HepG2 (cell line): Measurements from ENCODE around the gene CXorf65. TPM values are rescaled to one million over a fixed set of nuclear protein-coding genes. Genes with fewer than 3 reads are reported as not detected.
A peak's percentile ranks its signal among the peaks of the same experiment; 100 is the strongest.

ENCODE experiments used
- ATAC-seq: fragments of 200-7000 bp; cut with Tn5 transposase; 3 replicates; pipeline ENCODE4 v1.9.1; 2020; ENCODE audit warnings: mild to moderate bottlenecking, moderate library complexity
- BruUV-seq: library from RNA; stranded (reverse); fragments of 400-500 nt; replicated peaks from 2 replicates; lab custom pipeline; 2021; lab: Mats Ljungman, UMichigan
- CTCF ChIA-PET: fragments of 300-600 bp; formaldehyde crosslinking; extraction: SDS; loops from one replicate; lab custom pipeline; 2021; ENCODE audit warnings: low total read pairs, inconsistent platforms, low intra/inter-chr PET ratio; lab: Yijun Ruan, JAX
- POLR2A ChIA-PET: fragments of 350-600 bp; sonication (Branson Sonifier 250); formaldehyde crosslinking; loops from one replicate; lab custom pipeline; 2020; ENCODE audit warnings: antibody characterized with exemption, inconsistent platforms; lab: Yijun Ruan, JAX
- DNase-seq: peaks from one replicate; pipeline ENCODE4 v3.0.0-alpha.2; 2015; ENCODE audit warnings: low spot score
- FAIRE-seq: peaks from 3 replicates; lab custom pipeline; 2011; peaks lifted over from hg19 to GRCh38; lab: Jason Lieb, UNC
- H2AFZ ChIP-seq: one replicate; pipeline ENCODE4 v1.6.1; 2011; ENCODE audit warnings: low read length, inconsistent platforms
- H3K27ac ChIP-seq: fragments of 300-600 bp; 3 replicates; pipeline ENCODE4 v1.8.0; 2011; ENCODE audit warnings: mixed run types, mild to moderate bottlenecking, mixed read lengths, low read length, inconsistent platforms; ENCODE audit not compliant: insufficient read depth; ENCODE audit errors: extremely low read length
- H3K27me3 ChIP-seq, 2 experiments: fragments of 200-600 bp in 1 of 2; 2 replicates in 1 of 2; 3 replicates in 1 of 2; pipeline versions ENCODE4 v1.6.0 to v1.8.0; 2011; ENCODE audit warnings: low read length in 2 of 2, mild to moderate bottlenecking in 2 of 2, moderate library complexity in 2 of 2, inconsistent platforms in 1 of 2; ENCODE audit not compliant: insufficient read depth in 2 of 2, control insufficient read depth in 1 of 2
- H3K36me3 ChIP-seq, 2 experiments: fragments of 200-600 bp in 1 of 2; replicated peaks in 1 of 2; 2 replicates in 1 of 2; 3 replicates in 1 of 2; pipeline versions ENCODE4 v1.5.1 to v1.8.0; 2011; ENCODE audit warnings: low read length in 2 of 2, inconsistent platforms in 1 of 2; ENCODE audit not compliant: insufficient read depth in 2 of 2, control insufficient read depth in 1 of 2
- H3K4me1 ChIP-seq: 2 replicates; pipeline ENCODE4 v1.5.1; 2012; ENCODE audit warnings: low read length, inconsistent platforms; ENCODE audit not compliant: insufficient read depth
- H3K4me2 ChIP-seq: 2 replicates; pipeline ENCODE4 v1.6.0; 2011; ENCODE audit warnings: low read depth, low read length, inconsistent platforms
- H3K4me3 ChIP-seq, 3 experiments: fragments of 200-600 bp in 1 of 3; sonication (generic), shearing (Covaris generic) in 1 of 3; replicated peaks in 1 of 3; 2 replicates each; pipeline ENCODE4 v1.5.1; 2011 to 2016; ENCODE audit warnings: low read length in 3 of 3, inconsistent platforms in 2 of 3, low read depth in 2 of 3, mild to moderate bottlenecking in 2 of 3, control low read depth in 1 of 3, mixed read lengths in 1 of 3; ENCODE audit not compliant: insufficient read depth in 1 of 3
- H3K79me2 ChIP-seq: one replicate; pipeline ENCODE4 v1.6.1; 2011; ENCODE audit warnings: low read length, inconsistent platforms; ENCODE audit not compliant: insufficient read depth
- H3K9ac ChIP-seq: 2 replicates; pipeline ENCODE4 v1.6.0; 2011; ENCODE audit warnings: mild to moderate bottlenecking, low read depth, low read length, inconsistent platforms; ENCODE audit not compliant: insufficient read depth
- H3K9me3 ChIP-seq: 2 replicates; pipeline ENCODE4 v1.5.1; 2012; ENCODE audit warnings: mild to moderate bottlenecking, low read length
- H4K20me1 ChIP-seq: 2 replicates; pipeline ENCODE4 v1.6.0; 2011; ENCODE audit warnings: inconsistent platforms, mild to moderate bottlenecking, low read length, moderate library complexity; ENCODE audit not compliant: insufficient read depth
- CBX1 ChIP-seq: IDR thresholded peaks from one replicate; pipeline ENCODE4 v1.6.1; 2016; ENCODE audit warnings: antibody characterized with exemption, low read depth
- CHD2 ChIP-seq: IDR thresholded peaks from 2 replicates; pipeline ENCODE4 v1.6.1; 2011; ENCODE audit warnings: low read depth, low read length, improper control_type of control experiment
- FOXC1 ChIP-seq: sonication (generic); formaldehyde crosslinking; IDR thresholded peaks from 2 replicates; pipeline ENCODE4 v1.8.0; 2022; ENCODE audit warnings: mild to moderate bottlenecking, missing genetic modification reagents, borderline replicate concordance
- MAFK ChIP-seq, 2 experiments: IDR thresholded peaks in 1 of 2; conservative IDR thresholded peaks in 1 of 2; 2 replicates each; pipeline ENCODE4 v1.6.1; 2011; ENCODE audit warnings: improper control_type of control experiment in 2 of 2, low read length in 2 of 2
- SMC3 ChIP-seq: IDR thresholded peaks from 2 replicates; pipeline ENCODE4 v1.6.1; 2011; ENCODE audit warnings: low read length, improper control_type of control experiment
- SNAPC2 ChIP-seq: sonication (generic); formaldehyde crosslinking; IDR thresholded peaks from 2 replicates; pipeline ENCODE4 v1.8.1; 2022; ENCODE audit warnings: mild to moderate bottlenecking, missing genetic modification reagents
- STAG1 ChIP-seq: sonication (generic); formaldehyde crosslinking; IDR thresholded peaks from 2 replicates; pipeline ENCODE4 v1.4.0; 2020; ENCODE audit warnings: missing genetic modification reagents
- TEAD3 ChIP-seq: optimal IDR thresholded peaks from 2 replicates; pipeline ENCODE3; 2016; ENCODE audit warnings: borderline replicate concordance
- TOPORS ChIP-seq: sonication (generic); formaldehyde crosslinking; IDR thresholded peaks from 2 replicates; pipeline ENCODE4 v1.8.0; 2023; ENCODE audit warnings: mild to moderate bottlenecking, missing genetic modification reagents
- XRCC5 ChIP-seq: fragments of 200-400 bp; formaldehyde crosslinking; optimal IDR thresholded peaks from 2 replicates; pipeline ENCODE3; 2017; ENCODE audit warnings: mild to moderate bottlenecking, low read length
- ZFP36L1 ChIP-seq: sonication (generic); formaldehyde crosslinking; IDR thresholded peaks from 2 replicates; pipeline ENCODE4 v1.8.0; 2022; ENCODE audit warnings: mild to moderate bottlenecking, missing genetic modification reagents, moderate library complexity
- ZNF10 ChIP-seq: sonication (generic); formaldehyde crosslinking; IDR thresholded peaks from 2 replicates; pipeline ENCODE4 v1.4.0; 2020; ENCODE audit warnings: mild to moderate bottlenecking, low read depth, missing genetic modification reagents, borderline replicate concordance
- ZNF678 ChIP-seq: sonication (generic); formaldehyde crosslinking; IDR thresholded peaks from 2 replicates; pipeline ENCODE4 v1.4.0; 2020; ENCODE audit warnings: mild to moderate bottlenecking, missing genetic modification reagents
- WGBS: methylation state at CpG from one replicate; pipeline ENCODE4 v1.1.6; 2017; ENCODE audit warnings: low lambda C conversion rate; 5-methylcytosine and 5-hydroxymethylcytosine counted together
- in situ Hi-C: cut with HindIII; loops from 2 replicates; pipeline ENCODE4 v1.10.0; 2017; ENCODE audit warnings: low pct_unique_long_range_greater_than_20kb; ENCODE audit not compliant: extremely low pct_ligation_motif_present
- intact Hi-C: fragments of 100-400 bp; cut with micrococcal nuclease; formaldehyde crosslinking; loops from one replicate; pipeline ENCODE4 v1.10.0; 2022; ENCODE audit not compliant: unreplicated experiment
- polyA plus RNA-seq, 8 experiments: library from polyadenylated mRNA; depleted of rRNA in 3 of 8; stranded (reverse) in 7 of 8; unstranded in 1 of 8; fragments of >200 nt; fragmentation: Illumina TruSeq in 4 of 8; extraction: Trizol in 4 of 8; gene quantifications; 2 replicates each; pipeline versions ENCODE4 v1.2.1 to v1.2.3, GENCODE V29; 2011 to 2016; ENCODE audit warnings: low read depth in 4 of 8, missing spikeins in 1 of 8, mixed read lengths in 1 of 8; ENCODE audit not compliant: insufficient read depth in 1 of 8
- total RNA-seq, 5 experiments: library from RNA; depleted of rRNA; stranded (reverse); fragments of >200 nt; fragmentation: Illumina TruSeq; extraction: Trizol; gene quantifications; 2 replicates each; pipeline ENCODE4 v1.2.3, GENCODE V29; 2016; ENCODE audit warnings: low read depth in 1 of 5
- TF ChIP-seq, protein P1 (sequence below): sonication (generic); formaldehyde crosslinking; IDR thresholded peaks from 2 replicates; pipeline ENCODE4 v1.5.1; 2020; ENCODE audit warnings: mild to moderate bottlenecking, missing genetic modification reagents, moderate library complexity

The CXorf65 gene
- total and polyA plus RNA-seq, 2 of the 13 experiments (the other 11 are each of a cell fraction or from before 2014, with no cell fraction given), result not detected

DNA sequence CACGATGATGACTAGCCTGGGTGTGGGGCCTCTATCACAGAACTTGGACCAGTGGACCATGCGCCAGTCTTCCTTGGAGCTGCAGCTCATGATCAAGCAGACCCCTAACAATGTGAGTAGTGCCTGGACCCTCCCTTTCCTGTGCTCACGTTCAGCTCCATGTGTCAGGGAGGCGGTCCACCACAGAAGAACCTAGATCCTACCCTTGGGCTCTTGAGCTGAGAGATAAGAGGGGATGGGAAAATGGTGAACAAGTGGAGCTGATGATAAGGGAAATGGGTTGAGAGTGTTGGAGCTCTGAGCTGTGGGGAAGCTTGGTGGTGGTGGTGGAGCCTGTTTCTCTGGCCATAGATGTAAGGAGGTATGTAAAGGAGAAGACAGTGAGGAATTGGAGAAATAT is 25.0 kb upstream of the CXorf65 start:
- ATAC-seq (no peak), FAIRE-seq (no peak), DNase-seq (no peak)
- Histone ChIP-seq H4K20me1 (no peaks in the 10 kb centered on the region), H3K27ac (no peak overlapping the region), H2AFZ (no peak overlapping the region), H3K36me3 (peaks cover 11 to 38% of the 10 kb centered on the region in 2 experiments; a peak in 4 of 5 replicates), H3K9ac (no peak overlapping the region), H3K4me3 (no peak overlapping the region), H3K4me1 (peaks cover 7% of the 10 kb centered on the region; the same call in 1 of the 2 replicates), H3K9me3 (no peaks in the 10 kb centered on the region), H3K79me2 (no peaks in the 10 kb centered on the region), H3K27me3 (no peaks in the 10 kb centered on the region), H3K4me2 (no peak overlapping the region)
- intact Hi-C loops, result no loop called here
- in situ Hi-C loops, result no loop called here
- WGBS, result 100% methylated on average over 2 of the region's 4 CpGs
- ChIA-PET POLR2A (no interaction called here), CTCF (no interaction called here)
- TF ChIP-seq FOXC1 (CRISPR knock-in tag) (no peak), ZNF10 (CRISPR knock-in tag) (no peak), MAFK (conservative IDR thresholded peaks at IDR 0.05 in 1 of 2, IDR thresholded peaks at IDR 0.05 in 1 of 2; ENCODE audit: low read length in 2 of 2) (no peak), SNAPC2 (CRISPR knock-in tag) (no peak), CHD2 (no peak), CBX1 (no peak)
- BruUV-seq, result no TSS peak

DNA sequence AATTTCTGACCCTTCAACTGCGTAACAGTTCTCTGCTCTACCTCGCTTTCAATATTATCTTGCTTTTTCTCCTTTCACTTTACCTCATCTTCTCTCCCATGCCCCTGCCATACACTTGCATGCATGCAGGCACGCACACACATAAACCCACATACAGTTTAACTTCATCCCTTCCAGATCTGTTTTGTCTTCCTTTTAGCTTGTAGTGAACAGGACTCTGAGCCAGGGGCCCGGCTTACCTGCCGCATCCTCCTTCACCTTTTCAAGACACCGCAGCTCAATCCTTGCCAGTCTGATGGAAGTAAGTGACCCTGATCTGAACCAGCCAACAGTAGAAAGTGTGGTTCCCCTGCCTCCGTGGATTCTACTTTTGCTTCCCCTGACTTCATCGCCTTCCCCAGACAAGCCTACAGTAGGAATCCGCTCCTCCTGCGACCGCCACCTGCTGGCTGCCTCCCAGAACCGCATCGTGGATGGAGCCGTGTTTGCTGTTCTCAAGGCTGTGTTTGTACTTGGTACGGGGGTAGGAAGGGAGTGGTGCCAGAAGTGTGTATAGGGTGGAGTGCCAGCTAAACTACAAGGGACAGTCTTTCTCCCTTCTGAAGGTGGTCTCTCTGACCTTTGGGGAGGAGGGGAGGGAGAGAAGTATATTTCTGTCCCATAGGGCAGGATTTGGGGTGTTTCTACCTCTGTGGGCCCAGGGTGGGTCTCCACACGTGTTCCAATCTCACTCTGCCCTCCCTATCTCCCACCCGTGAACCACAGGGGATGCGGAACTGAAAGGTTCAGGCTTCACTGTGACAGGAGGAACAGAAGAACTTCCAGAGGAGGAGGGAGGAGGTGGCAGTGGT is 22.6 kb upstream of the CXorf65 start:
- intact Hi-C loops (loop anchor here (1.0 kb wide), 2 partner anchors 31 to 131 kb away; no protein-coding TSS in a partner anchor), in situ Hi-C loops (no loop called here)
- Histone ChIP-seq H2AFZ (no peak overlapping the region), H3K4me1 (peaks cover 7% of the 10 kb centered on the region; the same call in 1 of the 2 replicates), H3K36me3 (peaks cover 14 to 44% of the 10 kb centered on the region in 2 experiments; a peak in 4 of 5 replicates), H3K27me3 (no peaks in the 10 kb centered on the region), H3K9me3 (no peaks in the 10 kb centered on the region), H3K79me2 (no peaks in the 10 kb centered on the region), H3K9ac (no peak overlapping the region), H3K4me2 (no peak overlapping the region), H3K27ac (no peak overlapping the region), H4K20me1 (no peaks in the 10 kb centered on the region), H3K4me3 (no peak overlapping the region)
- FAIRE-seq, result peak; percentile 94
- BruUV-seq, result TSS peak; percentile 28
- DNase-seq, result peak; percentile 35
- over 99% methylated on average over 9 of the region's 18 CpGs for WGBS
- ChIA-PET CTCF (interaction anchor here (1.3 to 1.8 kb wide), 3 partner anchors 31 to 158 kb away, joined by 6 to 13 read pairs (median 9); no protein-coding TSS in a partner anchor), POLR2A (no interaction called here)
- peak; percentile 94 for ATAC-seq
- no peak for TF ChIP-seq ZNF678 (CRISPR knock-in tag)
- TF ChIP-seq STAG1 (CRISPR knock-in tag), result peak; percentile 75
- TF ChIP-seq XRCC5, result peak; percentile 19
- TF ChIP-seq, protein P1, sequence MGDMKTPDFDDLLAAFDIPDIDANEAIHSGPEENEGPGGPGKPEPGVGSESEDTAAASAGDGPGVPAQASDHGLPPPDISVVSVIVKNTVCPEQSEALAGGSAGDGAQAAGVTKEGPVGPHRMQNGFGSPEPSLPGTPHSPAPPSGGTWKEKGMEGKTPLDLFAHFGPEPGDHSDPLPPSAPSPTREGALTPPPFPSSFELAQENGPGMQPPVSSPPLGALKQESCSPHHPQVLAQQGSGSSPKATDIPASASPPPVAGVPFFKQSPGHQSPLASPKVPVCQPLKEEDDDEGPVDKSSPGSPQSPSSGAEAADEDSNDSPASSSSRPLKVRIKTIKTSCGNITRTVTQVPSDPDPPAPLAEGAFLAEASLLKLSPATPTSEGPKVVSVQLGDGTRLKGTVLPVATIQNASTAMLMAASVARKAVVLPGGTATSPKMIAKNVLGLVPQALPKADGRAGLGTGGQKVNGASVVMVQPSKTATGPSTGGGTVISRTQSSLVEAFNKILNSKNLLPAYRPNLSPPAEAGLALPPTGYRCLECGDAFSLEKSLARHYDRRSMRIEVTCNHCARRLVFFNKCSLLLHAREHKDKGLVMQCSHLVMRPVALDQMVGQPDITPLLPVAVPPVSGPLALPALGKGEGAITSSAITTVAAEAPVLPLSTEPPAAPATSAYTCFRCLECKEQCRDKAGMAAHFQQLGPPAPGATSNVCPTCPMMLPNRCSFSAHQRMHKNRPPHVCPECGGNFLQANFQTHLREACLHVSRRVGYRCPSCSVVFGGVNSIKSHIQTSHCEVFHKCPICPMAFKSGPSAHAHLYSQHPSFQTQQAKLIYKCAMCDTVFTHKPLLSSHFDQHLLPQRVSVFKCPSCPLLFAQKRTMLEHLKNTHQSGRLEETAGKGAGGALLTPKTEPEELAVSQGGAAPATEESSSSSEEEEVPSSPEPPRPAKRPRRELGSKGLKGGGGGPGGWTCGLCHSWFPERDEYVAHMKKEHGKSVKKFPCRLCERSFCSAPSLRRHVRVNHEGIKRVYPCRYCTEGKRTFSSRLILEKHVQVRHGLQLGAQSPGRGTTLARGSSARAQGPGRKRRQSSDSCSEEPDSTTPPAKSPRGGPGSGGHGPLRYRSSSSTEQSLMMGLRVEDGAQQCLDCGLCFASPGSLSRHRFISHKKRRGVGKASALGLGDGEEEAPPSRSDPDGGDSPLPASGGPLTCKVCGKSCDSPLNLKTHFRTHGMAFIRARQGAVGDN (CRISPR knock-in tag), result peak; percentile 27; the same call in 1 of the 2 replicates
- peak; percentile 65 for TF ChIP-seq SMC3
- no peak for TF ChIP-seq ZFP36L1 (CRISPR knock-in tag)
- peak; percentile 12 for TF ChIP-seq TEAD3 (CRISPR knock-in tag)
- TF ChIP-seq TOPORS, result no peak
